GM12872 (cell line): ENCODE data around the gene SND1.

Experiments used
- TF ChIP-seq, protein P1 (sequence below): IDR thresholded peaks from 3 replicates; pipeline ENCODE4 v1.5.1; 2011; ENCODE audit warnings: low read depth, mild to moderate bottlenecking, low read length, moderate library complexity; ENCODE audit not compliant: insufficient read depth

The SND1 gene

DNA sequence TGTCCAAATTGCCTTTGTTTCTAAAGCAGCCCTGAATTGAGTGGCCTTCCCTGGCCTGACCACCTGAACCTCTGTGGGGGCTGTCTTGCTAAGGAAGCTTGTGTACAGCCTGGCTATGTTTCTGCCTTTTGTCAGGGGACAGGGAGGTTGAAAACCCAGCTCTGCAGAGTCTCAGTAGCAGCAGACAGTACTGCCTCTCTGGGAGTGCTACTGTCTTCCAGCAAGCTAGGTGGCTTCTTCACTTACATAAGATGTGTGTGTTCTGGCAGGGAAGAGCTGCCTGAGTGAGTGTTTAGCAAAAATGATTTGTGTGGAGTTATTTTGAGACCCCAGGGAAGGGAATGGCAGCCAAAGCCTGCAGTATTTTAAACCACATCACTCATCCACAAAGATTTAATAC, 321.8 kb downstream of the SND1 start:
- TF ChIP-seq, protein P1, sequence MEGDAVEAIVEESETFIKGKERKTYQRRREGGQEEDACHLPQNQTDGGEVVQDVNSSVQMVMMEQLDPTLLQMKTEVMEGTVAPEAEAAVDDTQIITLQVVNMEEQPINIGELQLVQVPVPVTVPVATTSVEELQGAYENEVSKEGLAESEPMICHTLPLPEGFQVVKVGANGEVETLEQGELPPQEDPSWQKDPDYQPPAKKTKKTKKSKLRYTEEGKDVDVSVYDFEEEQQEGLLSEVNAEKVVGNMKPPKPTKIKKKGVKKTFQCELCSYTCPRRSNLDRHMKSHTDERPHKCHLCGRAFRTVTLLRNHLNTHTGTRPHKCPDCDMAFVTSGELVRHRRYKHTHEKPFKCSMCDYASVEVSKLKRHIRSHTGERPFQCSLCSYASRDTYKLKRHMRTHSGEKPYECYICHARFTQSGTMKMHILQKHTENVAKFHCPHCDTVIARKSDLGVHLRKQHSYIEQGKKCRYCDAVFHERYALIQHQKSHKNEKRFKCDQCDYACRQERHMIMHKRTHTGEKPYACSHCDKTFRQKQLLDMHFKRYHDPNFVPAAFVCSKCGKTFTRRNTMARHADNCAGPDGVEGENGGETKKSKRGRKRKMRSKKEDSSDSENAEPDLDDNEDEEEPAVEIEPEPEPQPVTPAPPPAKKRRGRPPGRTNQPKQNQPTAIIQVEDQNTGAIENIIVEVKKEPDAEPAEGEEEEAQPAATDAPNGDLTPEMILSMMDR, result no peak

DNA sequence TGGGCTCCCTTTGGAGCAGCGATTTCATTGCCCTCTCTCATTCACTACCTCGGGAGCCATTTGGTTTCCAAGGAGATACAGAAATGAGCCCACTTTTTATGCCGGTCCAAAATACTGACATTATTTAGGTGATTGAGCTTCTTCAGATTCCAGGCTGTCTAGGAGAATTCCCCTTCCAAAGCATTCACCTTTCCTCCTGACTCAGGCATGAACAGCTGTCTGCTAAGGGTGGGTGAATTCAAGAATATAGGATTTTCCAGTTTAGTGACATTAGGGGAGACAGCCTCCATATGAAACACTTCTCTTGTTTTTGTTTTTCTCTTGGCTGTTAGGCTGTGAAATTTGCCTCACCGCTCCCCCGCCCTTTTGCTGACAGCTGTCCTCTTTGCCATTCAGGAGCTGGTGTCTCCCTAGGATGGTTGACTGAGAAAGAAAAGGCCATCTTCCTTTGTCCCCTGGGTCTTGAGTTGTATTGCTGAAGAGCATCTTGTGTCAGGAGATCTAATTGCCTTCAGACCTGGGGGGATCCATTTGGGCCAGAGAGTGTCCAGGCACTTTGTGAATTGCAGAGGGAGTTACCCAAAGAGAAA, 322.5 kb downstream of the SND1 start:
- TF ChIP-seq, protein P1, result no peak

DNA sequence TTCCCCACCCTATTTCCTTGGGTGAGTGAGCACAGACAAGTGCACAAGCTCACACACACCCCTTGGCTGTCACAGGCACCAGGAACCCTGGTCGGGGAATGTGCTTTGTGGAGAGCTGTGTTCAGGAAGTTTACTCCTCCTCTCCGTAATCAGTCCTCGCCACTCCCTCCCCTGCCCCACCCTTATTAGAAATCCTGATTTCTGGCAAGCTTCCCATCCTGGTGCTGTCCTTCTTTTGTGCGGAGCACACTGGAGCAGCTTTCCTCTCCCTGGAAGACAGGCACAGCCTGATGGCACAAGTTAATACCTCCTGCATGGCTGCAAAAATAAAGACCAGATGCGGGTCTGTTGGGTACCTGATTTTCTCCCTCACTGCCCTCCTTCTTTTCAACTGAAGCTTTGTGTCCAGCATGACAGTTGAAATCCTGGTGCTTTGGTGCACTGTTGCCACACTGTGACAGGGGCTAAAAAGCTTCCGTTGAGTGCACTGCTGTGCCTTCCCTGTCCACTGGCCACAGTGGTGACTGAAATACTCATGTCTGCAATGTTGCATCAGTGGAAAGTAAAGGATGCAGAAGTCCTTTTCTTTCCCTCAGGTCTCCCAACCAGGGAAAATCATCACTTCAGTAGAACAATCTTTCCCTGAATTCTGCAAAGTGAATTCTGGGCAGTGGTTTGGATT, 324.2 kb downstream of the SND1 start:
- TF ChIP-seq, protein P1, result no peak

DNA sequence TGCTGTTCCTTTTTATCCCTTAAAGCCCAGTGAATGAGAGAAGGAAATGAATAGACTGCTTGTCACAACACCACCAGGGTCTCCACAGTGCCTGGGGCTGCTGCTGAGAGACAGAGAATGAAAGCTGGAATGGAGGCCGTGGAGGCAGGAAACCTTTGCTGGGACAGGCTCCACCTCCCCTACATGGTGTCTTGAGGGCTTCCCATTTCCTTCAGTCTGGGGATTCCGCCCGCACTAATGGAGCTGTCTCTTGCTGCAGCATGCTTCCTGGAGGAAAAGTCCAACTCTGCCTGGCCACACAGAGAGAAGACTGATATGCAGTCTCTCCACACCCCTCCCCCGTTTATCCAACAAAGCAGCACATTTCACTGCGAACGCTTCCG, 324.7 kb downstream of the SND1 start:
- TF ChIP-seq, protein P1, result no peak

DNA sequence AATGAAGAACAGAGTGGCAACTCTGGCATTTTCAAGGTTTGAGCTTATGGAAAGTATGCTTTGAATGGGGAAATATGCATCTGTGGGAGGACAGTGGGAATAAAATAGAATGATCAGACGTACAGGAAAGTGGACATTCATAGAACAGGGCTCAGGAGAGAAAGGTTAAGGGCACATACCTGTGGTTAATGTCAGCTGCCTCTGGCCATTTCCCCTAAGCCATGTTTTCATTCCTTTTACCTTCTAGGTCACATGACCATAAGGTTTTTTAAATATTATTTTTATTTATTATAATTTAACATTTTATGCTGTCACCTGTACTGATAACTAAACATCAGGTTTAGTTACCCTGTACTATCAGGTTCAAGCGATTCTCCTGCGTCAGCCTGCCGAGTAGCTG, 326.4 kb downstream of the SND1 start:
- TF ChIP-seq, protein P1, result no peak

DNA sequence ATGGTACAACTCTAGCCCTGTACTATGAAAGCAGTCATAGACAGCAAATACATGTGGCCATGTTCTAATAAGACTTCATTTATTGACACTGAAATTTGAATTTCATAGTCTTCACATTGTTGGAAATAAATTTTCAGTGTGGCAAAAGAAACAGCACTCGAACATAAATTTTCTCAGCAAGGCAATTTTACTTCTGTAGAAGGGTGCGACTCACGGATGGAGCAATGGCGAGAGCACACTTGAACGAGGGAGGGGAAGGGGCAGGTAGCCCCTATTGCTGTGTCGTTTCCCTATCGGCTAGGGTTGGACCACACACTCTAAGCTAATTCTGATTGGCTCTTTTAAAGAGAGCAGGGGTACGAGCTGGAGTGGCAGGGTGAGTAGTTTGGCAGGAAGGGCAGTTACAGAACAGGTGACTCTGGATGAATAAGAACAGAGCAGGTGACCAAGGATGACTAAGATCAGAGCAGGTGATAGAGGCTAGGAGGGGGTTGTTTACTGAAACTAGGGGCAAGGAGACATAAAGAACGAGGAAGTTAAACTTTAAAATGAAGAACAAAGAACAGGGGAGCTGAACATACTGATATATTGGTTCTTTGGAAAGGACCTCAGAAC, 327.2 kb downstream of the SND1 start:
- TF ChIP-seq, protein P1, result no peak

DNA sequence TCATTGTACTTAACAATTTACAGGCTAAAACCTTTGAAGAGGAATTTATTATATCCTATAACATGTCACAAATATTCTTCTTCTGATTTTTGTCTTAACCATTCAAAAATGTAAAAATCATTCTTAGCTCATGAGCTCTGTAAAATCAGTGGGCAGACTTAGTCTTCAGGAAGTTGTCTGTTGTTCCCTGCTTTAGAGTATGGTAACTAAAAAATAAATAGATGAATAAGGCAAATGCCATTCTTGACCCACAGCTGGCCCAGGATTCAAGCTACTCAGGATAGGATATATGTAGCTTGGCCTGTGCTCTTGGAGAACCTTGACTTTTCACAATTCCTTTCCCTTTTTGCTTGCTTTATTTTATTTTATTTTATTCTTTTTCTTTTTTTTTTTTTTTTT, 327.7 kb downstream of the SND1 start:
- TF ChIP-seq, protein P1, result no peak
